Esophagus muscularis mucosa (tissue), 4 donors: ENCODE data around the gene ZNF398. TPM values are rescaled to one million over a fixed set of nuclear protein-coding genes. Genes with fewer than 3 reads are reported as not detected.

Experiments used
- DNase-seq: peaks from one replicate; pipeline ENCODE4 v3.0.0-alpha.2; 2017; ENCODE audit errors: extremely low spot score
- H3K27ac ChIP-seq, 4 donors: fragments of 200-600 bp; sonication (generic); replicated peaks in 1 of 4; 1 replicate in 3 of 4; 2 replicates in 1 of 4; pipeline ENCODE4 v1.5.1; 2016 to 2019; ENCODE audit warnings: mild to moderate bottlenecking in 1 of 4
- H3K27me3 ChIP-seq, 4 donors: fragments of 200-600 bp; sonication (generic); one replicate each; pipeline versions ENCODE4 v1.5.1 to v1.6.0; 2016 to 2019
- H3K36me3 ChIP-seq, 4 donors: fragments of 200-600 bp; sonication (generic); one replicate each; pipeline ENCODE4 v1.5.1; 2016 to 2019
- H3K4me1 ChIP-seq, 4 donors: fragments of 200-600 bp; sonication (generic); one replicate each; pipeline ENCODE4 v1.5.1; 2016 to 2019
- H3K4me3 ChIP-seq, 4 donors: fragments of 200-600 bp; sonication (generic); 1 replicate in 2 of 4; 2 replicates in 2 of 4; pipeline ENCODE4 v1.5.1; 2016 to 2019; ENCODE audit warnings: mild to moderate bottlenecking in 4 of 4, moderate library complexity in 1 of 4
- H3K9me3 ChIP-seq, 4 donors: fragments of 200-600 bp; sonication (generic); 1 replicate in 3 of 4; 2 replicates in 1 of 4; pipeline ENCODE4 v1.5.1; 2016 to 2019
- CTCF ChIP-seq, 3 experiments: fragments of 200-600 bp in 2 of 3; fragments of 450-650 bp in 1 of 3; sonication (generic) in 2 of 3; IDR thresholded peaks; one replicate each; pipeline ENCODE4 v1.5.1; 2017 to 2019; ENCODE audit warnings: antibody characterized with exemption in 3 of 3, mild to moderate bottlenecking in 2 of 3, moderate library complexity in 1 of 3
- EP300 ChIP-seq: sonication (generic); formaldehyde crosslinking; IDR thresholded peaks from one replicate; pipeline ENCODE4 v1.6.1; 2017; ENCODE audit warnings: antibody characterized with exemption
- POLR2A ChIP-seq: fragments of 450-650 bp; IDR thresholded peaks from one replicate; pipeline ENCODE4 v1.6.1; 2017; ENCODE audit warnings: antibody characterized with exemption, moderate library complexity, mild to moderate bottlenecking, low read depth
- POLR2AphosphoS5 ChIP-seq, 2 donors: sonication (generic); formaldehyde crosslinking; IDR thresholded peaks; one replicate each; pipeline ENCODE4 v1.6.1; 2017; ENCODE audit warnings: antibody characterized with exemption in 2 of 2
- WGBS: methylation state at CpG from one replicate; pipeline ENCODE4 v1.1.5; 2018; 5-methylcytosine and 5-hydroxymethylcytosine counted together
- intact Hi-C: fragments of 100-400 bp; cut with DNase I; formaldehyde crosslinking; loops from one replicate; pipeline ENCODE4 v1.15.1; 2023
- total RNA-seq, 4 donors: library from RNA; depleted of rRNA; stranded (reverse); fragments of >200 nt; gene quantifications; one replicate each; pipeline versions ENCODE4 v1.1.0 to v1.2.1, GENCODE V29; 2016

The ZNF398 gene
- total RNA-seq, 4 donors from 2014 or later: 16.9 to 22.6 (median 19.2) TPM

DNA sequence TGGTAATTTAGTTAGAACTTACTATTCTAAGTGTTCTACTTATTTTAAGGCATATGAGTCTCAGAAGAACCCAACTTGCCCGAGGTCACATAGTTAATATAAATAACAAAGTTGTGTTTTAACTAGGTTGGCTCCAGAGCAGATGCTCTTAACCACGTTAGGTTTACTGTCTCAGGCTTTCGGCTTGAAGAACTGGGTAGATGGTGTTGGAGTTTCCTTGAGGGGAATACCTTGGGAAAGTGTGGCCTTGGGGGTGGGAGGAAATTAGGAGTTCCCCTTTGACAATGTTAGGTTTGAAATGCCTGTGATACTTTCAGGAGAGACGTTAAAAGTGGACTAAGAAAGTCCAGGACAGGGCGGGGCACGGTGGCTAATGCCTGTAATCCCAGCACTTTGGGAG is 9.6 kb downstream of the ZNF398 start:
- DNase-seq: no peak
- Histone ChIP-seq H3K4me3 (no peak overlapping the region), H3K9me3 (no peaks in the 10 kb centered on the region), H3K27me3 (no peaks in the 10 kb centered on the region), H3K36me3 (peaks cover 14 to 65% (median 52%) of the 10 kb centered on the region in 4 donors), H3K4me1 (peaks cover 0 to 3% (median 0%) of the 10 kb centered on the region in 4 donors), H3K27ac (no peak overlapping the region)
- TF ChIP-seq POLR2AphosphoS5 (IDR thresholded peaks at IDR 0.05) (no peak), EP300 (no peak), POLR2A (no peak), CTCF (IDR thresholded peaks at IDR 0.05) (no peak)
- WGBS: 90% methylated on average over 6 of the region's 6 CpGs
- intact Hi-C loops: no loop called here

DNA sequence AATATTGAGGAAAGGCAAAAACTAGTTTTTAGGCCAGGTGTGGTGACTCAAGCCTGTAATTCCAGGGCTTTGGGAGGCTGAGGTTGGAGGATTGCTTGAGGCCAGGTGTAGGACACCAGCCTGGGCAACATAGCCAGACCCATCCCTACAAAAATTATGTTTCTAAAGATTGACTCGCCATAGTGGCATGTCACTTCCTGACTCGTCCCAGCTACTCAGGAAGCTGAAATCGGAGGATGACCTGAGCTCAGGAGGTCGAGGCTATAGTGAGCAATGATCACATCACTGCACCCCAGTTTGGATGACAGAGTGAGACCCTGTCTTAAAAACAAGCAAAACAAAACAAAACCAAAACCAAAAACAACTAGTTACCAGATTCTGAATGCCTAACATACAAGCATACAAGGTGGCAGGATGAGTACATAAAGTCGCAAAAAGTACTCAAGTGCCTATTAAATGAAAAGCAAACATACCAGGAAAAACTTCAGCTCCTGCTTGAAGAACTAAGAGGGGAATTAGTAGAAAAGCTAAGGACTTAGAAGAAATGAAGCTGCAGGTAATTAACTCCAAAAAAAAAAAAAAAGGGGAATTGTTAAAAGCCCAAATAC is 14.1 kb downstream of the ZNF398 start:
- 89% methylated on average over 5 of the region's 5 CpGs for WGBS
- TF ChIP-seq EP300: no peak
- TF ChIP-seq POLR2A: no peak
- no peak for TF ChIP-seq CTCF (IDR thresholded peaks at IDR 0.05)
- TF ChIP-seq POLR2AphosphoS5 (IDR thresholded peaks at IDR 0.05): no peak
- H3K27ac ChIP-seq: no peak overlapping the region
- peaks cover 13 to 81% (median 63%) of the 10 kb centered on the region in 4 donors for H3K36me3 ChIP-seq
- H3K4me1 ChIP-seq: no peaks in the 10 kb centered on the region
- no peak overlapping the region for H3K4me3 ChIP-seq
- no peaks in the 10 kb centered on the region for H3K27me3 ChIP-seq
- no peak for DNase-seq
- no peaks in the 10 kb centered on the region for H3K9me3 ChIP-seq
- intact Hi-C loops: no loop called here

DNA sequence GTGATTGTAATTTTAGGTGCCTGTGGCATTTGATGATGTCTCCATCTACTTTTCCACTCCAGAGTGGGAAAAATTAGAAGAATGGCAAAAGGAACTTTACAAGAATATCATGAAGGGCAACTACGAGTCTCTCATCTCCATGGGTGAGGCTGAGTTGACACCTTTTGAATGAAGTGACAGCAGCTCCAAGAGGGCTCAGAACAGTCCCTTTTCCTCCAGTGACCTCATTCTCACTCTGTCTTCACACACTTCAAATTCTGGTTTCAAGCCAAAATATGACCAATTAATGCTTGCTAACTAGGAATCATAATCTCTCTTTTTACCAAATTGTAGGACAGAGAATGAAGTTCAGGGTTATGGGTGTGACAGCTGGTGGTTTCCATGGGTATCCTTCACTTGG is 18.9 kb downstream of the ZNF398 start:
- no peaks in the 10 kb centered on the region for H3K4me1 ChIP-seq
- H3K9me3 ChIP-seq: no peaks in the 10 kb centered on the region
- DNase-seq: no peak
- WGBS: 85% methylated on average over 1 of the region's 1 CpG
- intact Hi-C loops: no loop called here
- H3K4me3 ChIP-seq: no peak overlapping the region
- no peaks in the 10 kb centered on the region for H3K27me3 ChIP-seq
- peaks cover 47 to 96% (median 78%) of the 10 kb centered on the region in 4 donors for H3K36me3 ChIP-seq
- TF ChIP-seq POLR2A: no peak
- no peak for TF ChIP-seq EP300
- TF ChIP-seq CTCF (IDR thresholded peaks at IDR 0.05): no peak
- no peak for TF ChIP-seq POLR2AphosphoS5 (IDR thresholded peaks at IDR 0.05)
- no peak overlapping the region for H3K27ac ChIP-seq

DNA sequence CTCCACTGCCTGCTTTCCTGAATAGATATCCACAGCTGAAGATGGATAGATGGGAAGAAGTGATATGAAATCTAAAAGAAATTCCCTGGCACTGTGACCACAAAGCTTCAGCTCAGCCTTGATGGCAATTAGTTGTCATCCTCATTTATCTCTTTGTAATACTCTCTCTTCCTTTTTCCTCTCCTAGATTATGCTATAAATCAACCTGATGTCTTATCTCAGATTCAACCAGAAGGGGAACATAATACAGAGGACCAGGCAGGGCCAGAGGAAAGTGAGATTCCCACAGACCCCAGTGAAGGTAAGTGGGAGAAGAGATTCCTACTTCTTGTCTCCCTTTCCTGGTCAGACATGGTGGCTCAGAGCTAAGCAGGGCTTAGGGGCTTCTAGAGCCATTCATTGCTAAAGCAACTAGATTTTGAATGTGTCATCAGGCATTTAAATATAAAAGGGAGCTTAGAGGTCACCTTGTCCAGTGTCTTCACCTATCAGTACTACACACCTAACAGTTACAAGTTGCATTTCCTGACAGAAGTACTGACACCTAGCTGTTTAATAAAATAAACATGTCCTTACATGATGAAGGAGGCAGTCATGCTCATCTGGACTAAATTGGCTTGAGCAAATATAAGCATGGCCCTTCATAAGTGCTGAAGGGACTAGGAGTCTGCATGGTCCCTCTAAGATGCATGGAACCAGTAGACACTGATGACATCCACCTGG is 19.5 kb downstream of the ZNF398 start:
- no peak for DNase-seq
- no peaks in the 10 kb centered on the region for H3K27me3 ChIP-seq
- H3K36me3 ChIP-seq: peaks cover 47 to 98% (median 81%) of the 10 kb centered on the region in 4 donors
- no peaks in the 10 kb centered on the region for H3K4me1 ChIP-seq
- intact Hi-C loops: no loop called here
- TF ChIP-seq POLR2A (no peak), POLR2AphosphoS5 (IDR thresholded peaks at IDR 0.05) (no peak), CTCF (IDR thresholded peaks at IDR 0.05) (no peak), EP300 (no peak)
- H3K4me3 ChIP-seq: no peak overlapping the region
- H3K27ac ChIP-seq: no peak overlapping the region
- no peaks in the 10 kb centered on the region for H3K9me3 ChIP-seq
